HG03460 (cell line): ENCODE results near the gene IL1B.
"Not testable (repeated sequence)": the region's sequence is repeated elsewhere in the genome, so short reads cannot be mapped to it uniquely, and the experiment has no call there.

Experiments used
- ATAC-seq: cut with Tn5 transposase; IDR thresholded peaks from one replicate; pipeline ENCODE4 v1.9.1; 2021; ENCODE audit not compliant: unreplicated experiment

The IL1B gene

DNA sequence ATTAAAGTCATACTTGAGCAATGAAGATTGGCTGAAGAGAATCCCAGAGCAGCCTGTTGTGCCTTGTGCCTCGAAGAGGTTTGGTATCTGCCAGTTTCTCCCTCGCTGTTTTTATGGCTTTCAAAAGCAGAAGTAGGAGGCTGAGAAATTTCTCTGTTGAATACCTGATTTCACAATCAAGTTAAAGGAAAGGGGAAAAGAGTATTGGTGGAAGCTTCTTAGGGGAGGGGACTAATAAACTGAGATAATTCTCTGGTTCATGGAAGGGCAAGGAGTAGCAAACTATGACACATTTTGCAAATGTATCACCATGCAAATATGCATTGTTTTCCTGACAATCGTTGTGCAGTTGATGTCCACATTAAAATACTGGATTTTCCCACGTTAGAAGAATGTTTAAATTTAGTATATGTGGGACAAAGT lies at the start of gene IL1B:
TSS of gene IL1B (minus strand) at position 85 of the 423 bp plus-strand sequence. CDS start 550 bp downstream, outside the sequence.
- ATAC-seq, result no peak

DNA sequence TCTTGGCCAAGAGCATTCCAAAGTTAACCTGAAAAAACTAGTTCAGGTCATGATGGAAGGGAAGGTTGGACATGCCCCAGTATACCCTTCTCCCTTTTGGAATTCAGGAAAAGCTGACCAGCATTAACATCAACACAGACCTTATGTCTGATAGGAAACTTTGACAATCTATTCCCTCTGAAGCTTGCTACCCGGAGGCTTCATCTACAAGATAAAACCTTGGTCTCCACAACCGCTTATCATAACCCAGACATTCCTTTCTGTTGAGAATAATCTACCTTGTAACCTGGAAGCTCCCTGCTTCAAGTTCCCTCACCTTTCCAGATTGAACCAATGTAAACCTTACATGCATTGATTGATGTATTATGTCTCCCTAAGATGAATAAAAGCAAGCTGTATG lies 49.7 kb upstream of the IL1B start:
- no peak for ATAC-seq

DNA sequence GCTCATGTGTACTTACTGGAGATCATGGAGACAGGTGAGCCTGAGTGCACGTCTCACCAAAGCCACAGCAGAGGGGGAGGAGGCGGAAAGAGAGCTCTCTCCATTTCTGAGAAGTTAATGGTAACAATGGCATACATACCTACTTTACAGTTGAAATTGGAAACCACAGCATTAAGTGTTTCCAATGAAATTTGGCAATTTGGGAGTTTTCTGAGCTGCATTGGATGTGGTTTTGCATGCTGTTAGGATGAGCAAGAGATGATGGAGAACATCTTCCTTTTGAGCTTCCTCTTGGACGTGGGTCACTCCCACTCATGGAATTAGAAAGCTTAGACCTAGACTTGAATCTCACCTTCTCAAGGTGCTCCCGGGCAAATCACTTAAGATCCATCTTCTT lies 48.9 kb upstream of the IL1B start:
- ATAC-seq, result no peak

DNA sequence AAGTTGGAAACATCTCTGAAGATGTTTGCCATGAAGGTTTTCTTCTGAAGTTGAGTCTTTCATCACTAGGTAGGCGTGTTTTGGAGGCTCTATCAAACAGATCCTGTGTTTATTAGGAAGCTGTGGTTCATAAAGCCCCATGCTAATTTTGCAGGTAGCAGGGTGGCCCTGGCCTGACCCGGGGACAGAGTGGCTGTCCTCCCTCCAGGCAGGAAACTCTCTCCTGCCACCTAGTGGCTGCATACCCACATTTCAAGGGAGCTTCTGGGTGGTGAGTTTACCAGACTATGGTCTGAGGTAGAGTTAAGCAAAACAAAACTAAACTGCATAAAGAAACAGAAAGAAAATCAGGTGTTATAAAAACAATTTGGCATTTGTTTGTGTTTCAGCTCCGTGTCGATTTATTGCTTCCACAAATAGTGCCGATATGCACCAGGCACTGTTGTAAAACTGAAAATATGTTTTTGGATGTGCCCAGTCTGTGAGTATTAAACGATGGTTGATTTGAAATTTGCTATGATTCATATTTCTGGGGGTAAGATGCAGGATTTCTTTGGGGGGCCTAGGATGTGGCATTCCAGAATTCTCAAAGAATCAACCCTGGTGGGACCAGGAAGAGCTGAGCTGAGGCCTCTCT lies 48.4 kb upstream of the IL1B start:
- ATAC-seq, result peak; percentile 34

DNA sequence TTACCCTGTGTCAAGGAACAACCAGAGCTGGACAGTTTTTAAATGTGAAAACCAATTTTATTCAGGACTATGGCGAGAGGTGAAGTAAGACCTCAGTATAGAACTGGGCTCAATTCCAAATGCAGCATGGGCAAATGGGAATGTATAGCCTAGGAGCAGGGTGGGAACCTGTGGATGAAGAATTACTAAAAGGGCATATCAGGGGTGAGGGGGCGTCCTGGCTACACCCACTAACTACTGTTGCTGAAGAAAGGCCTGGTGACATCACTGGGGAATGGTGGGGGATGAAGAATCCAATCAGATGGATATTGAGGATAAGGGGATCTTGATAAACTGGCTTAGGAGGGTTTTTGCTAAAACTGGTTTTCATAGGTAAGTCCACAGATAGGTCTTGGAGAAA lies 47.1 kb upstream of the IL1B start:
- no peak for ATAC-seq

DNA sequence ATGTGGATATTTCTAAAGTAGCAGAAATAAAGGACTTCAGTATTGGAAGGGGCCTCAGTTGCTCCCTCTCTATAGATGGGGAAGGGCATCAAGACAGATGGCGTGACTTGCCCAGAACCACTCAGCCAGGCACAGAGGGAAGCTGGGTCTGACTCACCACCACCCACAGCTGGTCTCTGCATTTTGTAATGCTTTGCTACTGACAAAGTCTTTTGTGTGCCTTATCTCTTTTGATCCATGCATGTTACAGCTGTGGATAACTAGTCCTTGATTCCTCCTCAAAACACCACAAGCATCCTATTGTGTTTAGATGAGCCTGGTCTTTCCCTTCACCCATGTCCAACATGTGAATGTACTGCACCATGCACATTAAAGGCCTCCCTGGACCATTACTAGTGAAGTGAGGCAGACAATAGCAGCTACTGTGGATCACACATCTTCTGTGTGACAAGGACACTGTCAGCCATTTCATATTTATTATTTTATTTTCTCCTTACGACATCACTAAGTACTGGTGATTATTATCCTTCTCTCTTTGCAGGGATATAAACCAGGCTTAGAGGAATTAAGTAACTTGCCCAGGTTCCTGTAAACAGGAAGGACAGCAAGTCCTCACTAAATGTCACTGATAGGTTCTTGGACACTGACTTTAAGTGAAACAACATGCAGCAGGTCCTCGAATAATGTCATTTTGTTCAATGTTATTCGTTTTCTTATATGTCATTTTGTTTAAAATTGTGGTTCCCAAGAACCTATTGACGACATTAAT lies 44.8 kb upstream of the IL1B start:
- peak; percentile 69 for ATAC-seq

DNA sequence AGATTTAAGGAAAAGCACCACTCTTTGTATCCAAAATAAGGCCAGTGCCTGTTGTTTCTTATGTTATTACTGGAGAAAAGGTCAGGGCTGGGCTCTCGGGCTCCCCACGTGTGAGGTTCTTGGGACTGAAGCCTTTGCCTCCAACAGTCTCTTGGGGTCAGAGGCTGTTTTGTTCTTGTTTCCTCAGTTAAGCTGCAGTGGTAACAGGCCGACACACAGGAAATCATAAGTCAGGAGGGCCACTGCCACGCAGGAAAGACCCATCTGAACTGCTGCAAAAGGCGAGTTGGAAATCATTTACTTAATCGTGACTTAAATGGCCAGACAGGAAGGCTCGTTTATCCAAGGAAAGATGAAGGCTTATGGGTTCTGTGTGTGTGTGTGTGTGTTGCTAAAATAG lies 44.1 kb upstream of the IL1B start:
- peak; percentile 36 for ATAC-seq

DNA sequence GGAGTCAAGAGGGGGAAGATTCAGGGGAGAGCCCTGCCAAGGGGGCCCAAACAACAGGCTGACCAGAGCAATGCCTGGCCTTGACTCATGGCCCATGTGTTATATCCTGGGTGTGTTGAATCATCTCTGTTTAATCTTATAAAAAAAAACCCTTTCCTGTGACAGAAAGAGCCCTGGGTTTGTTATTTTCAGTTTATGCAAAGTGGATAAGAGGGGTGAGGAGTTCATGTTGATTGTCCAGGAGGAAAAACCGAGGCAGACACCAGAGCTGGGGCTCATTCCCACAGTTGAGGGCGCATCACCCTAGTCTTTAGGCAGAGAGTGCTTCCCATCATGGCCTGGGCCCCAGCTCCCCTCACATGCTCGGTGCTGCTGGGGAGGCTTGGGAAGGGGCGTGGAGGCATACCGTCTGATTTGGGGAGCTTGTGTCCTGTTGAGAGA lies 43.5 kb upstream of the IL1B start:
- ATAC-seq, result no peak

DNA sequence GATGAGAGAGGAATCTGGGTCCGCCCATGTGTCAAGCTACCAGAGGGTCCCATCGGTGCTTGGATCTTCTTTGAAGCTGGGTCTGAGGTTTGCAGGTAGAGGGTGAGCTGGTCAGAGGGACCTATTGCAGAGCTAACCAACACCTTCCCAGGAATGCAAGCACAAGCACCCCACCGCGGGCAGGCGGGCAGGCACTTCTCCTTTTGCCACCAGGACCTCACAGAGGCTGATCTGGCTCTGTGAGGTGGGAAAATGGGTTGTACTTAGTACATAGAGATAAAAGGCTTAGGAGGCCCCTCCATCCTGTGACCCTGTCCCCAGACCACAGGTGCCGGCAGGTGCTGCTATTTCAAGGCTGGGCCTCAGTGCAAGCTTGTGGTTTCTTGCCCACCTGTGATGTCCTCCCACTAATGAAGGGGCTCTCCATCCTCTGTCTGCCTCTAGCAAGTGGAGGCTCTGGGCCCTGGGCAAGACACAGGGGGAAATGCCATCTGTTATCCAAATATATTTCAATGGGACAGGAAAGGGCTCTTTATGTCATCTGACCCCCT lies 43.0 kb upstream of the IL1B start:
- no peak for ATAC-seq

DNA sequence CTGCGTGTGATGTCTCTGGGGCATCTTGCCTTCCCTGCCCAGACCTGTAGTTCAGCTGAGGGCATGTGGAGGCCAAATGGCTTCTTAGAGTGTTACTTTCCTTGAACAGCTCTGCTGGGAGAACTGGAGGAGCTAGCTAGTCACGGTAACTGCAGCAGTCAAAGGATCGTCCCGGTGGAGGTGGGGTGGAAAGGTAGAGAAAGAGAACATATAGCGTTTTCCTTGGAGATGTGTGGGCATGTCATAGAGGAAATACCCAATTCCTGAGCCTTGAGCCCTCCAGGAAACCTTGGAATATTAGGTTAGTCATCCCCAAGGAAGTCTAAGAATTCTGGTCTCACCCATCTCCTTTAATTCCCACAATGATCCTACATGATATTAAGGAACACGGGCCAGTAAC lies 40.8 kb upstream of the IL1B start:
- no peak for ATAC-seq

DNA sequence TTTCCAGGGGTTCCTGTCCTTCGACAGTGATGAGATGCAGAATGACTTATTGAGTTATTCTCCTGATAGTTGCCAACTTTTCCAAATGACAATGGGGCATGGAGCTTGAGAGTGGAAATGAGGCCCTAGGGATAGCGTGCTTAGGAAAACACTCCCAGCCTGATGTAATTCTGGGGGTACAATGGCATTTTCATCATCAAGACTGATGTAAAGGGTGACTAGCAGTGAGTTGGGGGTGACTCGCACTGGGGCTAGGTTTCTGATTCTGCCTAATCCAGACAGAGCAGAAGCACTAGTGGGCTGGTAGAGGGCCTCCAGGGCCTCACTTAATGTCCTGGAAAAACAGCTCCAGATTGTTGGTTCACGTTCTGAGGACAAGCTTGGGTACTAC lies 40.4 kb upstream of the IL1B start:
- ATAC-seq, result no peak

DNA sequence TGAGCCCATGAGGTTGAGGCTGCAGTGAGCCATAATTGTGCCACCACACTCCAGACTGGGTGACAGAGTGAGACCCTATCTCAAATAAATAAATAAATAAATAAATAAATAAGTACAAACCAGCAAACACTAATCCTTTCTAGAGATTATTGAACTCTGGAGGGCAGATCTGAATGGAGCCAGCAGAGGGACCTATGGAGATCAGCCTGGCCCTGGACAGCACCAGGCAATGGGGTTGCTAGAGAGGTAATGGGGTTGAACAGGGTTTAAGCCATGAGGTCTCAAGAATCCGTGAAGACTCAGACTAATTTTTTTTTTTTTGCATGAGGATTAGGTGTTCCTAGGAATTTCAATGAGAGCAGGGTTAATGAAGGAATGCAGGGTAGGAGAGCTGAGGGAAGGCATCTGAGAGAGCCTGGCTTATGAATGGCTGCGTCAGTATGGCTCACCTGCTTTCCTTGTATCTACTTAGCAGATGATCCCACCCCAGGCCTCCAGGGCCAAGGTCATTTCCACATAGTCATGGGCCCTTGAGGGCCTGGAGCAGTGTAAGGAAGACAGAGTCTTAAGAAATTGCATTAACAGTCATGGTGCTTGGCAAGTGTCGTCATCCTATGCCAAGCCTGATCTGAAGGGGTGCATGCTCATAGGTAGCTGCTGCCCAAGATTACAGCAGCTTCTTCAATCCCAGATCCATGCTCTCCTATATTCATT lies 39.8 kb upstream of the IL1B start:
- ATAC-seq, result no peak

DNA sequence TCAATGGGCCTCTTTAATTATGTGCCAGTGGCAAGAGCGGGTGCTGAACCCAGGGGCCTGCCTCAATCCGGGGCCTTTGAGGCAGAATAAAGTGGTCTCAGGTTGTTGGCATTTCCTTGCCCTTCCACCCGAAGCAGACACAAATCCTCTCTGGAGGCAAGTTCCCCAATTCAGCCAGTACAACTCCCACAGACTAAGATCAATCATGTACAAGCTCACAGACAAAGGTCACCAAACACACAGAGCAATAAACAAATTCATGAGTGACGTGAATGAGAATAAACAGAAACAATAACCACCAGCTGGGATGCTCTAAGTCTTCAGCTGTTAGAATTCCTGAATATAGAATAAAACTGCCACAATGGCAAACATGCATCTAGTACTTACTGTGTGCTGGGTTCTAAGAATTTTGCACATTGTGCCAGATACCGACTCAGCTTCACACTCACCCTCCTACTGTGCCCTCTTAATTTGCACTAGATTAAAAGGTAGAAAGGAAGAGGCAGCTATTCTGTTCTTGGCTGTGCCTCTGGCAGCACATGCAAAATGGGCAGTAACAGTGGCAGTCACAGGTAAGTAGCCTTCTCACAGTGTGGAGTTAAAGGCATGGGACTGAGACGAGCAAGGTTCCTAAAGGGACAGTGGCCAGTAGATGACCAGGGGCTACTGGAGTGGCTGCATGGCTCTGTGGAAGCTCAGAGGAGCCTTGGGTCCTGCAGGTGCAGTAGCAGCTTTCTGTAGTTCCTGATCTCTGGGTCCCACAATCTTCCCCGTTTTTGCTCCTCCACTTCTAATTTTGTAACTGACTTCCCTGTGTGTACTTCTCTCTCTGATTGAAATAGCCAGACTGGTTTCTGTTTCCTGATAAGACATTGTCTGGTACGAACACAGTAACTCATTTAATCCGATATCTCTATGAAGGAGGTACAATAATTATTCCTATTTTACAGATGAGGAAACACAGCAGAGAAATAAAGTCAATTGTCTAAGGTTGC lies 34.6 kb upstream of the IL1B start:
- no peak for ATAC-seq

DNA sequence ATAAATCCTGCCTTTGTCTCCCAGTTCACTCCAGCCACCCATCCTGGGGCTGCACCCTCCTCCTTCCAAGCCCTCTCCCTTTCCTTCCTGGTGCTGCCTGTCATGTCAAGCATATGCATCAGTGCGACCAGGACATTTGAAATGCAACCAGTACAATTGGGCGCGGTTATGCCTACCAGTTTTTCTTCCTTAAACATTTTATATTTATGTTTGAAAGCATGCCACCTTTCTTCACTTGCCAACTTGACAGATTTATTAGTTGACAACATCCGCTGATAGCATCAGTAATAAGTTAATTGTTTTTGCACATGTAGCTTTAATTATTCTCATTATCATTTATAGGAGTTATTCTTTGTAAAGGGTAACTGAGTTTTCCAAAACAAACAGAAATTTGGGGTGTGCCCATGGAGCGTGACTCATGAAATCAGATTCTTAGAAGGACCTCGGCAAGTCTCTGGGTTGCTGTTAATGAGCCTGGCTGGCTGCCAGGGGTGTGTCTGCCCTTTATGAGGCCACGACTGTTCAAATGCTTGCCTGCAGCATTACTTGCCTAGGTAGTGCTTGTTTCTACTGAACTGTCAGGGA lies 32.8 kb upstream of the IL1B start:
- ATAC-seq, result no peak

DNA sequence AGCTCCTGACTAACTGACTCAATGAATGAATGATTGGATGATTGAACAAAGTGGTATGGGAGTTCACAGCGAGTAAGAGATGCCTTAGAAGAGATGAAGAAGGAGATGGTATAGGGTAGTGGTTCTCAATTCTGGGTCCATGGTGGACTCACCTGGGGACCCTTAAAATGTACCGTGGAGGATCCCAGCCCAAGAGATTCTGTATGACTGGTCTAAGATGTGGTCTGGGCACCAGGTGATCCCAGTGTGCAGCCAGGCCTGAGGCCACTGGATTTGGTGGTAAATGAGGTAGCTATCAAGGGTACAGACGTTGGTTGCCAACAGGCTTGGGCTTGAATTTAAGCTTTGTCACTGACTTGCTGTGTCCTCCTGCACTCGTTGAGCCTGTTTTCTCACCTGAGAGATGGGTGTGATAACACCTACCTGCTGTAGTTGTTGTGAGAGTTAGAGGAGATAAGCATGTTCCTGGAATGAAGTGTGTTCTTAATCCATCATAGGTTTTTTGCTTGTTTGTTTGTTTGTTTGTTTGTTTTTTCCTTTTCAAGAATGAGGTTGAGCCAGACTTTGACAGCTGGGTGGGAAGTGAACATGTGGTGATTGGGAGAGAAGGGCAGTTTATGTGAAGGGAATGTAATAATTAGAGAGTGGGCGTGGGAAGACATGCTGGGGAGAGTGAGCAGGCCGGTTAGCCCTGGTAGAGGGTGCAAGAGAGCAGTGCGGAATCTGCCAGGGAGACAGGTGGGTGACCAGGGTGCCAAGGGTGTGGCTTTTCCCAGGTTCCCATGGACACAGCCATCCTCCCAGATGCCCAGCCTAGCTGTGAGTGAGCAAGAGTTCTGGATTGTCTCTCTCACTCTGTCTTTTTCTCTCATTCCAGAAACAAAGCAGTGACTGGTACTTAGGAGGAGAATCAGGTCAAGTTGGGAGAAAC lies 31.4 kb upstream of the IL1B start:
- ATAC-seq, result no peak

DNA sequence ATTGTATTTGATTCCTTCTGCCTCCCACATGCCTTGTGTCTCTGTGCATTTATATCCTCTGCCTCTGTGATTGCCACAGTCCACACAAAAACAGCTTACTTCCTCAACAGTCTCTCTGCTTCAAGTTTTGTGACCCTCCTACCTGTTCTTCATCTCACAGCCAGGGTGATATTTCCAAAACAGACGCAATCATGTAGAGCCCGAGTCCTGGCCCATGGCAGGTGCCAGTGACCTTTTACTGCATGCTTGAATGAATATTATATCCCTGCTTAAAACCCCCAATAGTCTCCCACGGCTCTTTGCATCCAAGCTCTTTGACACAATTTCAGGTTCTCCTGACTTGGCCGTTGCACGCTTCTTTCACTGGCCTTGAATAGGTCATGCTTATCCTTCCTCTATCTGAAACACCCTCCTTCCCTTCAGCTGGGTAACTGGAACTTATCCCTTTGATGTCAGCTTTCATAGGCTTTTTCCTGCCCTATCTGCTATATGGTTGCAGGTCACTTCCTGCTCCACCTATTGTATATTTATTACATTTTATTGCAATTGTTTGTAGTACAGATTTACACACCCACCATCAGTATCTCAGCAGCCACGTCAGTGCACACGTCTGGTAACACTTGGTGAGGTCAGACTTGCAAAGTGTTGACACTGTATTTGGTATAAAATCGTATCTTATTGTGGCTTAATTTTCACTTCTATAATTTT lies 29.7 kb upstream of the IL1B start:
- no peak for ATAC-seq

DNA sequence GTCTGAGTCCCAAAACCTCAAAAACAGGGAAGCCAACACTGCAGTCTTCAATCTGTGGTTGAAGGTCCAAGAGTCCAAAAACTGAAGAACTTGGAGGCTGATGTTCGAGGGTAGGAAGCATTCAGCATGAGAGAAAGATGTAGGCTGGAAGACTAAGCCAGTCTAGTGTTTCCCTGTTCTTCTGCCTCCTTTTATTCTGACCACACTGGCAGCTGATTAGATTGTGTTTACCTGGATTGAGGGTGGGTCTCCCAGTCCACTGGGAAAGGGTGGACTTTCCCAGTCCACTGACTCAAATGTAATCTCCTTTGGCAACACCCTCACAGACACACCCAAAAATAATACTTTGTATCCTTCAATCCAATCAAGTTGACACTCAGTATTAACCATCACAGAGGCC lies 27.5 kb upstream of the IL1B start:
- no peak for ATAC-seq

DNA sequence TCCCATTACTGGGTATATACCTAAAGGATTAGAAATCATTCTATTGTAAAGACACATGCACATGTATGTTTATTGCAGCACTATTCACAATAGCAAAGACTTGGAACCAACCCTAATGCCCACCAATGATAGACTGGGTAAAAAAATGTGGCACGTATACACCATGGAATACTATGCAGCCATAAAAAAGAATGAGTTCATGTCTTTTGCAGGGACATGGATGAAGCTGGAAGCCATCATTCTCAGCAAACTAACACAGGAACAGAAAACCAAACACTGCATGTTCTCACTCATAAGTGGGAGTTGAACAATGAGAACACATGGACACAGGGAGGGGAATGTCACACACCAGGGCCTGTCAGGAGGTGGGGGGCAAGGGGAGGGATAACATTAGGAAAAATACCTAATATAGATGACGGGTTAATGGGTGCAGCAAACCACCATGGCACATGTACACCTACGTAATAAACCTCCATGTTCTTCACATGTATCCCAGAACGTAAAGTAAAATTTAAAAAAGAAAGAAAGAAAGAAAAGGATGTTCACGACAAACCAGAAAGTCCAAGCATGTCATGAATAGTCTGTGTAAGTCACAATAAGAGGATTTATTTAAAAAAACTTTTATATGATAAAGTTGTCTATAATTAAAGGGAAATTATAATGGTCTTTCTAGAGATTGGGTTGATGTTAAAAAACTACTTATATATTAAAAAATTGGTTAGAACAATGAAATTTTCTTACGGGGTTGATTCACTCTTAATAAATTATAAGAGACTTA lies 23.0 kb upstream of the IL1B start:
- ATAC-seq, result not testable (repeated sequence)
